ENCODE results near the gene DRAP1.

DNA sequence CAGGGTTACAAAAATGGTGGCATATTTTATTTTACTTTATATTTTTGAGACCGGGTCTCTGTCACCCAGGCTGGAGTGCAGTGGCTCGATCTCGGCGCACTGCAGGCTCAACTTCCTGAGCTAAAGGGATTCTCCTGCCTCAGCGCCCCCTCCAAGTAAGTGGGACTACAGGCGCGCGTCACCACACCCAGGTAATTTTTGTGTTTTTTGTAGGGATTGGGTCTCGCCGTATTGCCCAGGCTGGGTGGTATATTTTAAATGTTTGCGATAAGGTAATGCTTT lies 18.4 kb upstream of the DRAP1 start:
- no peak for TF ChIP-seq CTCF (IDR thresholded peaks at IDR 0.05 in 4 of 5, conservative IDR thresholded peaks at IDR 0.05 in 1 of 5)
- TF ChIP-seq POLR2A (IDR thresholded peaks at IDR 0.05) = no peak
